ENCODE measurements around the gene RARB.

The RARB gene

DNA sequence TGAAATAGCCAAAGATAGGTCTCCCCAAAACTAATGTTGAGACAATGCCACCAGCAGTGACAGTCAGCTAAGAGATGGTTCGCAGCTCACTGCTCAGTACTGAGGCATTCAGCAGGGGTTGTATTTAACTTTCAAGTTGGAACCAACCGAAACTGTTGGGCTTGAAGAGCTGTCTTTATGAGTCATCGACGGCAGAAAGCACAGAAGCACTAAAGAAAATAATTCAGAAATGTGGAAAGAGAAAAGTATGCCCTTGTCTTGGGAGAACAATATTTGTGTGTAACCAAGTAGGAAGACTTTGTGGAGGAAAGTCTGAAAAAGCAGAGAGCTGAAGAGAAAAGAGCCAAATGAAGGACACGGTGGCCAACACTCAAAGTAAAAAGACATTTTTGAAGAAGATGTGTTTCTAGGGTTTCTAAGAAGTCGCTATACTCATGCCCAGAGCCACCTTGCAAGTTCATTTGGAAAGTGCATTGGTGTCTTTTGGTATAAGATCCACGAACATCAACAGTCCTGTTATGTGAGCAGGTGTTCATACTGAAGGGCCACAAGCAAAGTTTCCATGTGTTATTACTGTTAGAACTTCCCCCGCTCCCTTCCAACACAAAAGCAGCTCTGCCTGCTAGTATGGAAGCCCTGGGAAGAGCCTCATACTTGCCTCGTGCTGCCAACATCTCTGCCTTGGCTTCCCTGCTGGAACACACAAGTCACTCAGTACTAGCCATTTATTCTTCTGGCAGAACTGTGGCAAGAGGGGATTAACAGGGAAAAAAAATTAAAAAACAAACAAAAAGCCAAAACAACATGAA lies 4.1 kb upstream of the RARB start (continued):
- TF ChIP-seq ZNF76 (tag by site-specific recombination; IDR thresholded peaks at IDR 0.05; ENCODE audit: borderline replicate concordance, low read depth) = no peak
- TF ChIP-seq, protein P1, sequence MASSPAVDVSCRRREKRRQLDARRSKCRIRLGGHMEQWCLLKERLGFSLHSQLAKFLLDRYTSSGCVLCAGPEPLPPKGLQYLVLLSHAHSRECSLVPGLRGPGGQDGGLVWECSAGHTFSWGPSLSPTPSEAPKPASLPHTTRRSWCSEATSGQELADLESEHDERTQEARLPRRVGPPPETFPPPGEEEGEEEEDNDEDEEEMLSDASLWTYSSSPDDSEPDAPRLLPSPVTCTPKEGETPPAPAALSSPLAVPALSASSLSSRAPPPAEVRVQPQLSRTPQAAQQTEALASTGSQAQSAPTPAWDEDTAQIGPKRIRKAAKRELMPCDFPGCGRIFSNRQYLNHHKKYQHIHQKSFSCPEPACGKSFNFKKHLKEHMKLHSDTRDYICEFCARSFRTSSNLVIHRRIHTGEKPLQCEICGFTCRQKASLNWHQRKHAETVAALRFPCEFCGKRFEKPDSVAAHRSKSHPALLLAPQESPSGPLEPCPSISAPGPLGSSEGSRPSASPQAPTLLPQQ (tag by site-specific recombination; IDR thresholded peaks at IDR 0.05) = no peak
- TF ChIP-seq, protein P2, sequence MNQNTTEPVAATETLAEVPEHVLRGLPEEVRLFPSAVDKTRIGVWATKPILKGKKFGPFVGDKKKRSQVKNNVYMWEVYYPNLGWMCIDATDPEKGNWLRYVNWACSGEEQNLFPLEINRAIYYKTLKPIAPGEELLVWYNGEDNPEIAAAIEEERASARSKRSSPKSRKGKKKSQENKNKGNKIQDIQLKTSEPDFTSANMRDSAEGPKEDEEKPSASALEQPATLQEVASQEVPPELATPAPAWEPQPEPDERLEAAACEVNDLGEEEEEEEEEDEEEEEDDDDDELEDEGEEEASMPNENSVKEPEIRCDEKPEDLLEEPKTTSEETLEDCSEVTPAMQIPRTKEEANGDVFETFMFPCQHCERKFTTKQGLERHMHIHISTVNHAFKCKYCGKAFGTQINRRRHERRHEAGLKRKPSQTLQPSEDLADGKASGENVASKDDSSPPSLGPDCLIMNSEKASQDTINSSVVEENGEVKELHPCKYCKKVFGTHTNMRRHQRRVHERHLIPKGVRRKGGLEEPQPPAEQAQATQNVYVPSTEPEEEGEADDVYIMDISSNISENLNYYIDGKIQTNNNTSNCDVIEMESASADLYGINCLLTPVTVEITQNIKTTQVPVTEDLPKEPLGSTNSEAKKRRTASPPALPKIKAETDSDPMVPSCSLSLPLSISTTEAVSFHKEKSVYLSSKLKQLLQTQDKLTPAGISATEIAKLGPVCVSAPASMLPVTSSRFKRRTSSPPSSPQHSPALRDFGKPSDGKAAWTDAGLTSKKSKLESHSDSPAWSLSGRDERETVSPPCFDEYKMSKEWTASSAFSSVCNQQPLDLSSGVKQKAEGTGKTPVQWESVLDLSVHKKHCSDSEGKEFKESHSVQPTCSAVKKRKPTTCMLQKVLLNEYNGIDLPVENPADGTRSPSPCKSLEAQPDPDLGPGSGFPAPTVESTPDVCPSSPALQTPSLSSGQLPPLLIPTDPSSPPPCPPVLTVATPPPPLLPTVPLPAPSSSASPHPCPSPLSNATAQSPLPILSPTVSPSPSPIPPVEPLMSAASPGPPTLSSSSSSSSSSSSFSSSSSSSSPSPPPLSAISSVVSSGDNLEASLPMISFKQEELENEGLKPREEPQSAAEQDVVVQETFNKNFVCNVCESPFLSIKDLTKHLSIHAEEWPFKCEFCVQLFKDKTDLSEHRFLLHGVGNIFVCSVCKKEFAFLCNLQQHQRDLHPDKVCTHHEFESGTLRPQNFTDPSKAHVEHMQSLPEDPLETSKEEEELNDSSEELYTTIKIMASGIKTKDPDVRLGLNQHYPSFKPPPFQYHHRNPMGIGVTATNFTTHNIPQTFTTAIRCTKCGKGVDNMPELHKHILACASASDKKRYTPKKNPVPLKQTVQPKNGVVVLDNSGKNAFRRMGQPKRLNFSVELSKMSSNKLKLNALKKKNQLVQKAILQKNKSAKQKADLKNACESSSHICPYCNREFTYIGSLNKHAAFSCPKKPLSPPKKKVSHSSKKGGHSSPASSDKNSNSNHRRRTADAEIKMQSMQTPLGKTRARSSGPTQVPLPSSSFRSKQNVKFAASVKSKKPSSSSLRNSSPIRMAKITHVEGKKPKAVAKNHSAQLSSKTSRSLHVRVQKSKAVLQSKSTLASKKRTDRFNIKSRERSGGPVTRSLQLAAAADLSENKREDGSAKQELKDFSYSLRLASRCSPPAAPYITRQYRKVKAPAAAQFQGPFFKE (tag by site-specific recombination; IDR thresholded peaks at IDR 0.05; ENCODE audit: borderline replicate concordance) = no peak
- no peak for TF ChIP-seq ZNF701 (tag by site-specific recombination; IDR thresholded peaks at IDR 0.05)

DNA sequence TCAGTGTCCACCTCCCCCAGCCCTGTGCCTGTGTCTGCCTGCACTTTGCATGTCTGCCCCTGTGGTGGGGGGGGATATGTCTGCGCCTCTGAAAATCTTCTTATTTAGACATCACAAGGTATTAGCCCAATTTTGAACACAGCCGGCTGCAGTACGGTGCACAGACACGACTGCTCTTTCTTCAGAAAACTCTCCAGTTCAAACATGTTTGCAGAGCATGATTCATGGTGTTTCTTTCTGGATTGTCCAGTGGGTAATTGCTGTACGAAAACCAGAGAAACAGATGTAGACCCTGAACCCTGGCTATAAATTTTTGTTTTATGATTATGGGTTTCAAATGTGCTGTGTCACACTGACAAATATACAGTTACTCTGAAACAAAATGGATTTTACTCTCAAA lies 3.4 kb upstream of the RARB start:
- POLR2A ChIA-PET = no interaction called here
- TF ChIP-seq, protein P3, sequence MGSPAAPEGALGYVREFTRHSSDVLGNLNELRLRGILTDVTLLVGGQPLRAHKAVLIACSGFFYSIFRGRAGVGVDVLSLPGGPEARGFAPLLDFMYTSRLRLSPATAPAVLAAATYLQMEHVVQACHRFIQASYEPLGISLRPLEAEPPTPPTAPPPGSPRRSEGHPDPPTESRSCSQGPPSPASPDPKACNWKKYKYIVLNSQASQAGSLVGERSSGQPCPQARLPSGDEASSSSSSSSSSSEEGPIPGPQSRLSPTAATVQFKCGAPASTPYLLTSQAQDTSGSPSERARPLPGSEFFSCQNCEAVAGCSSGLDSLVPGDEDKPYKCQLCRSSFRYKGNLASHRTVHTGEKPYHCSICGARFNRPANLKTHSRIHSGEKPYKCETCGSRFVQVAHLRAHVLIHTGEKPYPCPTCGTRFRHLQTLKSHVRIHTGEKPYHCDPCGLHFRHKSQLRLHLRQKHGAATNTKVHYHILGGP (tag by site-specific recombination; IDR thresholded peaks at IDR 0.05) = no peak
- TF ChIP-seq, protein P4, sequence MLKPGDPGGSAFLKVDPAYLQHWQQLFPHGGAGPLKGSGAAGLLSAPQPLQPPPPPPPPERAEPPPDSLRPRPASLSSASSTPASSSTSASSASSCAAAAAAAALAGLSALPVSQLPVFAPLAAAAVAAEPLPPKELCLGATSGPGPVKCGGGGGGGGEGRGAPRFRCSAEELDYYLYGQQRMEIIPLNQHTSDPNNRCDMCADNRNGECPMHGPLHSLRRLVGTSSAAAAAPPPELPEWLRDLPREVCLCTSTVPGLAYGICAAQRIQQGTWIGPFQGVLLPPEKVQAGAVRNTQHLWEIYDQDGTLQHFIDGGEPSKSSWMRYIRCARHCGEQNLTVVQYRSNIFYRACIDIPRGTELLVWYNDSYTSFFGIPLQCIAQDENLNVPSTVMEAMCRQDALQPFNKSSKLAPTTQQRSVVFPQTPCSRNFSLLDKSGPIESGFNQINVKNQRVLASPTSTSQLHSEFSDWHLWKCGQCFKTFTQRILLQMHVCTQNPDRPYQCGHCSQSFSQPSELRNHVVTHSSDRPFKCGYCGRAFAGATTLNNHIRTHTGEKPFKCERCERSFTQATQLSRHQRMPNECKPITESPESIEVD (tag by site-specific recombination; IDR thresholded peaks at IDR 0.05) = peak; percentile 90
- TF ChIP-seq ZNF621 (tag by site-specific recombination; IDR thresholded peaks at IDR 0.05) = no peak
- peak; percentile 88 for TF ChIP-seq FEZF1 (tag by site-specific recombination; IDR thresholded peaks at IDR 0.05)
- no peak for TF ChIP-seq ZNF324 (tag by site-specific recombination; IDR thresholded peaks at IDR 0.05)
- TF ChIP-seq ZNF701 (tag by site-specific recombination; IDR thresholded peaks at IDR 0.05) = no peak
- no peak for TF ChIP-seq ZNF221 (tag by site-specific recombination; IDR thresholded peaks at IDR 0.05; ENCODE audit: borderline replicate concordance)
- peak; percentile 43; the same call in 1 of the 2 replicates for TF ChIP-seq IKZF3 (tag by site-specific recombination; IDR thresholded peaks at IDR 0.05)
- TF ChIP-seq ZNF292 (tag by site-specific recombination; IDR thresholded peaks at IDR 0.05; ENCODE audit: borderline replicate concordance, low read depth) = no peak
- peak; percentile 44; the same call in 1 of the 2 replicates for TF ChIP-seq ZNF600 (tag by site-specific recombination; IDR thresholded peaks at IDR 0.05)
- TF ChIP-seq SALL2 (tag by site-specific recombination; IDR thresholded peaks at IDR 0.05; ENCODE audit: borderline replicate concordance) = no peak
- TF ChIP-seq ZNF623 (tag by site-specific recombination; IDR thresholded peaks at IDR 0.05) = no peak
- TF ChIP-seq ZNF529 (tag by site-specific recombination; IDR thresholded peaks at IDR 0.05; ENCODE audit: insufficient replicate concordance) = no peak
- TF ChIP-seq ZNF677 (tag by site-specific recombination; IDR thresholded peaks at IDR 0.05) = no peak
- 0 out of 2 replicates have a peak, but pooled peaks have one; percentile 17 for TF ChIP-seq ZNF629 (tag by site-specific recombination; IDR thresholded peaks at IDR 0.05)
- no peak for TF ChIP-seq ZNF585B (tag by site-specific recombination; IDR thresholded peaks at IDR 0.05)
- TF ChIP-seq KLF9 (tag by site-specific recombination; IDR thresholded peaks at IDR 0.05; ENCODE audit: low read depth) = no peak
- TF ChIP-seq ZBTB17 (tag by site-specific recombination; IDR thresholded peaks at IDR 0.05) = peak; percentile 22; the same call in 1 of the 2 replicates
- TF ChIP-seq ZNF785 (tag by site-specific recombination; IDR thresholded peaks at IDR 0.05) = no peak

More for the DNA sequence above, 3.4 kb upstream of the RARB start:
- H3K36me3 ChIP-seq (ENCODE audit: control insufficient read depth in 2 of 2, insufficient read depth in 1 of 2, low read length in 2 of 2) = no peaks in the 10 kb centered on the region
- CTCF ChIA-PET = no interaction called here
- no peak overlapping the region for H3K27ac ChIP-seq (ENCODE audit: extremely low read depth, low read depth, low read length)
- H3K4me3 ChIP-seq (ENCODE audit: low read depth, low read length) = no peak overlapping the region
- H3K4me1 ChIP-seq (ENCODE audit: control insufficient read depth, insufficient read depth, low read length) = peaks cover 3% of the 10 kb centered on the region
- no peaks in the 10 kb centered on the region for H3K9me3 ChIP-seq (ENCODE audit: control insufficient read depth, insufficient read depth, low read depth, low read length)
